ENCODE measurements around the gene MCM5.
"Not testable (repeated sequence)": the region's sequence is repeated elsewhere in the genome, so short reads cannot be mapped to it uniquely, and the experiment has no call there.

Gene MCM5

DNA sequence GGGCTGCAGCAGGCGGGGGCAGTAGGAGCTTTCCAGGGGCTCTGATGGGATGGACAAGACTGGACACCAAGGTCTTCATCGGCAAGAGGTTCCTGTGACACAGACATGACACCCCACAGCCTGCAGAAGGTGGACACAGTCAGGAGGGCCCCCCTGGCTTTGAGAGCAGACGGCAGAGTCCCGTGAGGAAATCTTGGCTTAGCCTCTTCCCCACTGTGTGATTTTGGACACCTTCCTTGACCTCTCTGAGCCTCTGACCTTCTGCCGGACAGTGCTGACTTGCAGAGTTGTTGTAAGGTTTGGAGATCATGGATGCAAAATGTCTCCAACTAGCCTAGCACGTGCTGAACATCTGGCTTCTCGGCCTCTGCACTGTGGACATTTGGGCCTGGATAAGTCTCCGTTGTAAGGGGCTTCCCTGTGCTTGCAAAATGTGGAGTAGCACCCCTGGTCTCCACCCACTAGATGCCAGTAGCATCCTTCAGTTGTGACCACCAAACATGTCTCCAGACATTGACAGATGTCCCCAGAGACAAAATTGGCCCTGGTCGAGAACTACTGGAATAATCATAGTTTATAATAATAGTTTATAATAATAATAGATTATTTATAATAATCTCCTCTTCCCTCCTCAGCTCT, 54.6 kb downstream of the MCM5 start:
- no peak for DNase-seq

- no peak for DNase-seq
Measured at GRCh38 chr22:35455529-35455928, 55.6 kb downstream of the MCM5 start.

- no peak for DNase-seq
Measured at GRCh38 chr22:35456757-35457156, 56.8 kb downstream of the MCM5 start.

DNA sequence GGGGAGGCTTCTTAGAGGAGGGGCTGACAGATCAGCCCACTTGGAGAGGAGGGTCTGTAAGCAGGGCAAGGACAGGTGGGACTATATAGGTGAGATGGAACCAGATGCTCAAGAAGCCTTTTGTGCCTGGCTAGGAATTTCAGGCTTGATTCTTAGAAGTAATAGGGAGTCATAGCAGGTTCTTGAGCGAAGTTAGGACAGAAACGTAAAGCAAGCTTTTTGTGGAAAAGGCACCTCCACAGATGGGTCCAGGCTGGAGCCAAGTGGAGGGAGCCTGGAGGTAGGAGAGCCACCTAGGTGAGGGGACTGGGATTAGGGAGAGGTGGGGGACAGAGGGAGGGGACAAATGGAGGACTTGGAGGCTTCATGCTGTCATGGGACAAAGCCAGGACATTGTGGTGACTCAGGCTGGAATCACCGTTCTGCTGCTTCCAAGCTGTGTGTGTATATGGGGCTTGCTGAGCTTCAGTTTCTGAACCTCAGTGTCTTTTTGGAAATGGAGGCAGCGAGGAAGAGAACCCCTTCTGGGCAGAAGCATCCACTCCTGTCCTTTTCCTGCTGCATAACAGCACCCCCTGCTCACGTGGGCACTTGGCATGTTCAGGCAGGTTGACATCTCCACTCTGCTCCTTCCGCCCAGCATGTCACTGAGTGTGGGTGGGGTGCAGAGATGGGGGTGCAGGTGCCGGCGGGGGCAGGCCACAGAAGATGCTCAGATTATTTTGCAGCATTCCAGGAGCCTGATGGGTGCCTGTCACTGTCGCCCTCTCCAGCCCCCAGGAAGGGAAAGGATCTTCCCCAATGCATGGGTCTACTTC, 58.0 kb downstream of the MCM5 start:
- DNase-seq, result no peak

DNA sequence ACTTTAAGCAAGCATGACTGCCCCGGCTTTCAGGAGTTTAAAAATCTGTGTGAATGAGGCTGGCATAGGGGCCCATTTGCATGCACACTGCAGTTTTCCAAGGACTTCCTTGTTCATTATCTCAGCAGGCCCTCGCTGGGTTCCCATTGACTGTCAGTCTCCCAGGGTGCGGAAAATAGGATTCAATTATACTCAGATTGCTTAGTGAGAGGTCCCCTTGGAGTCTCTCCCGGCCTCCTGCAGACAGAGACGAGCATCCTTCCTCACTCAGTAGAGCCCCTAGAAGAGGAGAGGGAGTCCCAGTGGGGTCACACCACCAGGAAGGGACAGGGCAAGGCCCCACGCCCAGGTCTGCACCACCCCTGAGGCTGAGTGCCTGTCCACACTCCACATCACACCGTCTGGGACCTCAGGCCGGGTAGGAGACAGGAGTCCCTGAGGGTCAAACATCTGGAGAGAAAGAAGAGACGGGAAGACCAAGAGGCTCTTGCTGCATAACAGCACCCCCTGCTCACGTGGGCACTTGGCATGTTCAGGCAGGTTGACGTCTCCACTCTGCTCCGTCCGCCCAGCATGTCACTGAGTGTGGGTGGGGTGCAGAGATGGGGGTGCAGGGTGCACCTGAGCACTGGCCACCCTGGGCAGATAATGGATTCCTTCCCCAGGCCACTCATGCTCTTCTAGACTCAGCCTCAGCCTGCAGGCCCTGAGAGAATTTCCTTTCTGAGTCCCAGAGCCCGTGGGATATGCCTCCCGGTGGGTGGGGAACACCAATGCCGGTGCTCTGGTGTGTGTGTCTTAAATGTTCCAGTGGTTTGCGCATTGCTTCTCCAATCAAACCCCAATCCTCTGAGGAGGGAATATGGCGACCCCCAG, 58.8 kb downstream of the MCM5 start:
- peak; percentile 39 for DNase-seq

DNA sequence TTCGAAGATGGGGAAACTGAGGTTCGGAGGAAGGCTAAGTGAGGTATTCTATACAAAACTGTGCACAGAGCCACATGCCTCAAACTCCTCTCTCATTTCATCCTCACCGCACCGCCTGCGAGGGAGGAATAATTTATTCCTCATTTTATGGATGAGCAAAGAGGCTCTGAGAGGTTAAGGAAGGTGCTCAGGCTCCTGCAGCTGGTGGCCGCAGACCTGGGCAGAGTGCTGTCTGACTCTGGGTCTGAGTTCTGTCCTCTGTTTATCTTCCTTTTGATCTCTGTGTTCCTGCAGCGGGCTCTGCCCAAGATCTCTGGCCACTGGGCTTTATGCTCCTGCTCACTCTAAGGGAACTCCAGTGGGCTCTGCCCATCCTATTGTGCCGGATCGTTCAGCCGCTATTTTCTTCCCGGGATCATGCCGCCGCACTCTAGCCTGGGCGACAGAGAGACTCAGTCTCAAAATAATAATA, 59.5 kb downstream of the MCM5 start:
- no peak for DNase-seq

- not testable (repeated sequence) for DNase-seq
Measured at GRCh38 chr22:35459976-35460375, 60.0 kb downstream of the MCM5 start.

DNA sequence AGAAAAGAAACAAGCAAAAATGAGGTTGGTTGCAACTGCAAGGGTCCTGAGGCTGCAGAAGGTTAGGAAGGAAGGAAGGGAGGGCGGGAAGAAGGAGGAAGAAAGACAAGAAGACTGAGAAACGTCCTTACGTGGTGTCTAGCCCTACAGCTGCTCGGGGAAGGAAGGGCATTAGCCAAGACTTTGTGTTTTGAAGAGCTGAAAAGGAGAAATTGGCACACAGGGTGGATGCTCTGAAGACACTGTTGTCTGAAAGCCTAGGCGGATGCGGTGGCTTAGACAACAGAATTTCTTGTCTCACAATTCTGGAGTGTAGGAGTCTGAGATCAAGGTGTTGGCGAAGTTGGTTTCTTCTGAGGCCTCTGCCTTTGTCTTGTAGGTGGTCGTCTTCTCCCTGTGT, 60.7 kb downstream of the MCM5 start:
- no peak for DNase-seq

- no peak for DNase-seq
Measured at GRCh38 chr22:35462498-35463230, 62.7 kb downstream of the MCM5 start.

GRCh38 chr22:35463231-35463933, 63.4 kb downstream of the MCM5 start:
- no peak for DNase-seq

DNA sequence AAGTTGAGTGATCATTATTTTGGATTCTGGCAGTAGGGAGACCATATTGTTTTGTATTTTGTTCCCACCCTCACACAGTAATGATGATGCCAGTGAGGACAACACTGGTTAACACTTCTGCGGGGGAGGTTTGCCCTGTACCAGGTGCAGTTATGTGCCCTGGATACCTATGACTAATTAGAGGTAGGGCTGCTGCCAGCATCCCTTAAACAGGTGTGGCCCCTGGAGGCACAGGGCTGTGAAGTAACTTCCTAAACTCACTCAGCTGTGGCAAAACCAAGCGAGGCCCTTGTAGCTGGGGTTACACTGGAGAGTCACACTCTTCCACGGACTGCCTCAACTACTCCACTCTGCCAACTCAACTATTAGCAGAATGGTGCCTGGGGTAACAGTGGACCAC, 64.5 kb downstream of the MCM5 start:
- no peak for DNase-seq

GRCh38 chr22:35465109-35465701, 65.3 kb downstream of the MCM5 start:
- DNase-seq, result no peak

DNA sequence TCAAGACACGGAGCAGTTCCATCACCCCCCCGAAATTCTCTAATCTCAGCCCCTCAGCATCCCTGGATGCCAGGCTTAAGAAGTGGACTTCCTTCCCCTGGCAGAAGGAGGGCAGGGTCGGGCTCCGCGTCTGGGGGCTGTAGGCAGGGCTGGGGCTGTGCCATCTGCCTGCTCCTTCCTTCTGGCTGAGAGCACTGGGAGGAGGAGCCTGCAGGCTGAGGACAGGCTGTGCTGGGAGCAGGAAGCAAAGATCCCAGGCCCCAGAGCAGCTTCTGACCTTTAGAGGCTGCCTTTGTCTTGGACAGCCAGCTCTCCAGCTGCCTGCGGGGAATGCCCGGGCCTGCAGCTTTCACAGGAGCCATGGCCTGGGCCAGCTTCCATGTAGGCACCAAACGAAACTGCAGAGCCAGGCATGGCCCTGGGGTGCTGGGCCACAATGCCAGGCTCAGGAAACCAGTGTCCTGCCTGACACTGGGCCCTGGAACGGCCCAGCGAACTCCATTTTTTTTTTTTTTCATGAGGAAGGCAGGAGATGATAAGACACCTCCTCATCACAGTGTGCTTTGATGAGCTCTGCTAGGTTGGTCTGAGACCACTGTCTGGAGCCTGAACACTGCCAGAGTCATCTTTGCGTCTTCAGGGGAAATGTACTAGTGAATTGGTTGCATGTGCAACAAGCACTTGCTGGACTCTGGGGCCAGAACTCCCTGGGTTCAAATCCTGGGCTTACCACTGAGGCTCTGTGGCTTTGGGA, 67.9 kb downstream of the MCM5 start:
- peak; percentile 44 for DNase-seq

DNA sequence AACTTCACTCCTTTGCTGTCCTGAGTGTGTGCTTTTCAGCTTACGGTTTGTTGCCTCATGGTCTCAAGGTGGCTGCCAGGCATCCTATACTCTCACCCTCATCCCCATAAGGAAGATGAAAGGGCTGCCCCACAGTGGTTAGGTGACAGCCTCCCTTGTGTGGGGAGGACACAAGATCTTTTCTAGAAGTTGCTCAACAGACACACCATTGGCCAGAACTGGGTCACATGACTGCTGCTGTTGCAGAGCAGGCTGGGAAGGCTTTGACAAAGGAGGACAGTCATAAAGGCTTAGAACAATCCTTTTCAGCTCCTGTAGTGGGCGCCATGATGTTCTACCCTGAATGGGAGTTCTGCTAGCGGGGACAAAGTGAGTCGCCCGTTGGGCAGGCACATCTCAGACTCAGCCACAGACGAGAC, 71.0 kb downstream of the MCM5 start:
- no peak for DNase-seq

DNA sequence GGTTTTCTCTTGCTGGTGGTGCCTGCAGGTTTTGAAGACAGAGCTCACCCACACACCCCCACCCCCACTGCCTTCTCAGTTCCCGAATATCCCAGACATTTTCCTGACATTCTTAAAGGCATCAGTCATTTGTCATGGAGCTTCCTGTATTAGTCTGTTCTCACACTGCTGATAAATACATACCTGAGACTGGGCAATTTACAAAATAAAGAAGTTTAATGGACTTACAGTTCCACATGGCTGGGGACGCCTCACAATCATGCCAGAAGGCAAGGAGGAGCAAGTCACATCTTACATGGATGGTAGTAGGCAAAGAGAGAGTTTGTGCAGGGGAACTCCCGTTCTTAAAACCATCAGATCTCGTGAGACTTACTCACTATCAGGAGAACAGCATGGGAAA, 71.6 kb downstream of the MCM5 start:
- DNase-seq, result not testable (repeated sequence)

- no peak for DNase-seq
Measured at GRCh38 chr22:35472488-35472887, 72.5 kb downstream of the MCM5 start.

GRCh38 chr22:35473971-35474370, 74.0 kb downstream of the MCM5 start:
- no peak for DNase-seq

Data from eye (tissue), 1 donor.